Neural cell (in vitro differentiated cells): ENCODE results near the gene HEXIM1. TPM values are rescaled to one million over a fixed set of nuclear protein-coding genes. Genes with fewer than 3 reads are reported as not detected.

Experiments used
- H2AFZ ChIP-seq: fragments of 200-600, 300-800 bp; sonication (generic), shearing (Covaris generic); 2 replicates; pipeline ENCODE4 v1.6.0; 2014; ENCODE audit warnings: low read depth, mild to moderate bottlenecking, antibody characterized with exemption, low read length, moderate library complexity
- H3F3A ChIP-seq: fragments of 200-600 bp; shearing (Covaris generic); 2 replicates; pipeline ENCODE4 v1.6.1; 2016; ENCODE audit warnings: mild to moderate bottlenecking, moderate library complexity, mixed read lengths, antibody characterized with exemption, low read length; ENCODE audit not compliant: insufficient read depth, poor library complexity, severe bottlenecking
- H3K27ac ChIP-seq: fragments of 200-600, 300-800 bp; sonication (generic), shearing (Covaris generic); 2 replicates; pipeline ENCODE4 v1.5.1; 2014; ENCODE audit warnings: mild to moderate bottlenecking, low read length, moderate library complexity
- H3K27me3 ChIP-seq: fragments of 300-800, 200-600 bp; sonication (generic), shearing (Covaris generic); 2 replicates; pipeline ENCODE4 v1.6.0; 2014; ENCODE audit warnings: mild to moderate bottlenecking, low read depth, low read length, moderate library complexity; ENCODE audit not compliant: insufficient read depth
- H3K36me3 ChIP-seq: fragments of 300-800, 200-600 bp; sonication (generic), shearing (Covaris generic); 2 replicates; pipeline ENCODE4 v1.5.1; 2014; ENCODE audit warnings: mild to moderate bottlenecking, antibody characterized with exemption, low read length, moderate library complexity; ENCODE audit not compliant: insufficient read depth
- H3K4me2 ChIP-seq: fragments of 300-800, 200-600 bp; sonication (generic), shearing (Covaris generic); 2 replicates; pipeline ENCODE4 v1.6.0; 2014; ENCODE audit warnings: mild to moderate bottlenecking, low read length
- H3K4me3 ChIP-seq: fragments of 300-800, 200-600 bp; sonication (generic), shearing (Covaris generic); 2 replicates; pipeline ENCODE4 v1.5.1; 2014; ENCODE audit warnings: mild to moderate bottlenecking, low read length, moderate library complexity
- H3K79me2 ChIP-seq: fragments of 200-600 bp; shearing (Covaris generic); replicated peaks from 2 replicates; pipeline ENCODE4 v1.6.0; 2014; ENCODE audit warnings: mild to moderate bottlenecking, low read length, moderate library complexity; ENCODE audit not compliant: insufficient read depth
- H3K9ac ChIP-seq: fragments of 300-800, 200-600 bp; sonication (generic), shearing (Covaris generic); 2 replicates; pipeline ENCODE4 v1.6.1; 2016; ENCODE audit warnings: mild to moderate bottlenecking, low read length, mixed read lengths
- H3K9me2 ChIP-seq: fragments of 200-600 bp; shearing (Covaris generic); 2 replicates; pipeline ENCODE4 v1.6.1; 2016; ENCODE audit warnings: mild to moderate bottlenecking, low read length, mixed read lengths; ENCODE audit not compliant: insufficient read depth
- H3K9me3 ChIP-seq: fragments of 200-600, 300-800 bp; sonication (generic), shearing (Covaris generic); 2 replicates; pipeline ENCODE4 v1.6.1; 2016; ENCODE audit warnings: mild to moderate bottlenecking, mixed run types, low read length, moderate library complexity, mixed read lengths
- H4K20me1 ChIP-seq: fragments of 200-600 bp; shearing (Covaris generic); 2 replicates; pipeline ENCODE4 v1.6.1; 2016; ENCODE audit warnings: mild to moderate bottlenecking, mixed run types; ENCODE audit not compliant: insufficient read depth
- EP300 ChIP-seq: fragments of 450-650 bp; conservative IDR thresholded peaks from 2 replicates; pipeline ENCODE4 v1.6.1; 2014; ENCODE audit warnings: antibody characterized with exemption, mild to moderate bottlenecking, moderate library complexity; ENCODE audit not compliant: poor library complexity, severe bottlenecking
- EZH2 ChIP-seq: fragments of 200-600, 300-800 bp; shearing (Covaris generic), sonication (generic); IDR thresholded peaks from 2 replicates; pipeline ENCODE4 v1.6.1; 2014; ENCODE audit warnings: antibody characterized with exemption, low read length, borderline replicate concordance, mild to moderate bottlenecking; ENCODE audit not compliant: insufficient read depth, poor library complexity, severe bottlenecking
- MXI1 ChIP-seq: fragments of 450-650 bp; conservative IDR thresholded peaks from 2 replicates; pipeline ENCODE4 v1.6.1; 2014; ENCODE audit warnings: antibody characterized with exemption, mild to moderate bottlenecking; ENCODE audit not compliant: poor library complexity, severe bottlenecking
- POLR2AphosphoS5 ChIP-seq: IDR thresholded peaks from 2 replicates; pipeline ENCODE4 v1.6.1; 2012
- RAD21 ChIP-seq: fragments of 450-650 bp; conservative IDR thresholded peaks from 2 replicates; pipeline ENCODE4 v1.6.1; 2014; ENCODE audit warnings: antibody characterized with exemption, mild to moderate bottlenecking, moderate library complexity
- SMC3 ChIP-seq: fragments of 450-650 bp; conservative IDR thresholded peaks from 2 replicates; pipeline ENCODE4 v1.6.1; 2014; ENCODE audit warnings: antibody characterized with exemption, mild to moderate bottlenecking, moderate library complexity; ENCODE audit not compliant: poor library complexity
- TAF1 ChIP-seq: IDR thresholded peaks from 2 replicates; pipeline ENCODE4 v1.6.1; 2012; ENCODE audit warnings: low read depth
- polyA plus RNA-seq: library from polyadenylated mRNA; depleted of rRNA; stranded (reverse); fragments of >200 nt; gene quantifications from 2 replicates; pipeline ENCODE4 v1.2.3, GENCODE V29; 2014
- TF ChIP-seq, protein P1 (sequence below): fragments of 450-650 bp; IDR thresholded peaks from 2 replicates; pipeline ENCODE4 v1.5.1; 2014; ENCODE audit warnings: antibody characterized with exemption, mild to moderate bottlenecking, moderate library complexity; ENCODE audit not compliant: poor library complexity, severe bottlenecking
- TF ChIP-seq, protein P2 (sequence below): IDR thresholded peaks from 2 replicates; pipeline ENCODE4 v1.6.1; 2012; ENCODE audit warnings: borderline replicate concordance

The HEXIM1 gene
- polyA plus RNA-seq, 1 donor from 2014 or later: 9.0 TPM

DNA sequence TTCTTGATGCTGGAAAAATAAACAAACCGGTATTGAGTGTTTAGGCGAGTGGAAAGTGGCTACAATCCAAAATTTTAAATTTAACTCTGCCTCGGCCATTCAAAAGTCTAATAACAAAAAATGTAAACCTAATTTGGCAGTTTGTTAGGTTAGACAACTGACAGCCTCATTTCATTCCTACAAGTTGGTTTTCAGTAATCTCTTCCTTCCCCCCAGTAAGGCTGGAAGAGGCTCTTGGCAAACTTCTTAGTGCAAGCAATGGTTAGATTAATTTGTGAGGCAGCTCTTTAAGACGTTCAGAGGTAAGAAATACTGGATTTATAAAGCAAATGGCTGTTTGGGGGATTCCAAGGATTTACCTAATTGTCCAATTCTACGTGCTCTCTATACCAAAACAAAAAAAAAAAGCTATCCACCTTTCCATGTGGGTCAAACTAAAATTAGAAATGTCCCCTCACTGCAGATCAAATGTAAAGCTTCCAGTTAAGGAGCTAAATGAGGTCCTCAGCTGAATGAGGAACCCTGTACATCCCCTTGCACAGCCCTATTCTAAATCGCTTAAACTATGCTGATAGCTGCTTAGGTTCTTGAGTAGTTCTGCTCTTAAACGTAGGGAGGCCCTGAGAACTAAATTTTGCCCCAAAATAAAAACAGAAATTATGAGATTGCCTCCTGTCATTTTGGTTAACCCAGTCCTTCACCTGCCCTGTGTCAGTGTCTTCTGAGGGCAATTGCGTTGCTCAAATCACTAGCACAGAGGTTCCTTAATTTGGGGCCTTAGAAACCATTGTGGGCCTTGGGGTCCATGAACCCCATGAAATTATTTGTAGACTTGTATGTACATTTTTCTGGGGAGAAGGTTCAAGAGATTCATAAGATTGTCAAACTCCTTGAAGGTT, 2.9 kb downstream of the HEXIM1 start:
- Histone ChIP-seq H3K27ac (peak overlapping the region; percentile 93), H3K4me3 (peak overlapping the region; percentile 86)

DNA sequence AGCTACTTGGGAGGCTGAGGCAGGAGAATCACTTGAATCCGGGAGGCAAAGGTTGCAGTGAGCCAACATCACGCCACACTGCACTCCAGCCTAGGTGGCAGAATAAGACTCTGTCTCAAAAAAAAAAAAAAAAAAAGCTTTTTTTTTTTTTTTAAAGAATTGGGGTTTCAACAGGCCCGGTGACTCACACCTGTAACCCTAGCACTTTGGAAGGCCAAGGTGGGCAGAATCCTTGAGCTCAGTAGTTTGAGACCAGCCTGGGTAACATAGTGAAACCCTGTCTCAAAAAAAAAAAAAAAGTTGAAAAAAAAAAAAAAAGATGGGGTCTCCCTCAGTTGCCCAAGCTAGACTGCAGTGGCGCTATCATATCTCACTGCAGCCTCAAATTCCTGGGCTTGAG, 6.8 kb downstream of the HEXIM1 start:
- Histone ChIP-seq H3K27ac (no peak overlapping the region), H3K79me2 (peaks cover 28% of the 10 kb centered on the region), H3K9me3 (no peaks in the 10 kb centered on the region), H3K4me2 (no peak overlapping the region), H3K4me3 (no peak overlapping the region), H3F3A (no peaks in the 10 kb centered on the region), H4K20me1 (peaks cover 4% of the 10 kb centered on the region), H3K27me3 (no peaks in the 10 kb centered on the region), H3K9me2 (no peaks in the 10 kb centered on the region), H3K9ac (no peak overlapping the region), H2AFZ (no peak overlapping the region), H3K36me3 (no peaks in the 10 kb centered on the region)
- TF ChIP-seq TAF1 (no peak), POLR2AphosphoS5 (no peak), EZH2 (no peak), MXI1 (no peak), RAD21 (no peak), SMC3 (no peak), EP300 (no peak)
- TF ChIP-seq, protein P1, sequence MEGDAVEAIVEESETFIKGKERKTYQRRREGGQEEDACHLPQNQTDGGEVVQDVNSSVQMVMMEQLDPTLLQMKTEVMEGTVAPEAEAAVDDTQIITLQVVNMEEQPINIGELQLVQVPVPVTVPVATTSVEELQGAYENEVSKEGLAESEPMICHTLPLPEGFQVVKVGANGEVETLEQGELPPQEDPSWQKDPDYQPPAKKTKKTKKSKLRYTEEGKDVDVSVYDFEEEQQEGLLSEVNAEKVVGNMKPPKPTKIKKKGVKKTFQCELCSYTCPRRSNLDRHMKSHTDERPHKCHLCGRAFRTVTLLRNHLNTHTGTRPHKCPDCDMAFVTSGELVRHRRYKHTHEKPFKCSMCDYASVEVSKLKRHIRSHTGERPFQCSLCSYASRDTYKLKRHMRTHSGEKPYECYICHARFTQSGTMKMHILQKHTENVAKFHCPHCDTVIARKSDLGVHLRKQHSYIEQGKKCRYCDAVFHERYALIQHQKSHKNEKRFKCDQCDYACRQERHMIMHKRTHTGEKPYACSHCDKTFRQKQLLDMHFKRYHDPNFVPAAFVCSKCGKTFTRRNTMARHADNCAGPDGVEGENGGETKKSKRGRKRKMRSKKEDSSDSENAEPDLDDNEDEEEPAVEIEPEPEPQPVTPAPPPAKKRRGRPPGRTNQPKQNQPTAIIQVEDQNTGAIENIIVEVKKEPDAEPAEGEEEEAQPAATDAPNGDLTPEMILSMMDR: no peak
- TF ChIP-seq, protein P2, sequence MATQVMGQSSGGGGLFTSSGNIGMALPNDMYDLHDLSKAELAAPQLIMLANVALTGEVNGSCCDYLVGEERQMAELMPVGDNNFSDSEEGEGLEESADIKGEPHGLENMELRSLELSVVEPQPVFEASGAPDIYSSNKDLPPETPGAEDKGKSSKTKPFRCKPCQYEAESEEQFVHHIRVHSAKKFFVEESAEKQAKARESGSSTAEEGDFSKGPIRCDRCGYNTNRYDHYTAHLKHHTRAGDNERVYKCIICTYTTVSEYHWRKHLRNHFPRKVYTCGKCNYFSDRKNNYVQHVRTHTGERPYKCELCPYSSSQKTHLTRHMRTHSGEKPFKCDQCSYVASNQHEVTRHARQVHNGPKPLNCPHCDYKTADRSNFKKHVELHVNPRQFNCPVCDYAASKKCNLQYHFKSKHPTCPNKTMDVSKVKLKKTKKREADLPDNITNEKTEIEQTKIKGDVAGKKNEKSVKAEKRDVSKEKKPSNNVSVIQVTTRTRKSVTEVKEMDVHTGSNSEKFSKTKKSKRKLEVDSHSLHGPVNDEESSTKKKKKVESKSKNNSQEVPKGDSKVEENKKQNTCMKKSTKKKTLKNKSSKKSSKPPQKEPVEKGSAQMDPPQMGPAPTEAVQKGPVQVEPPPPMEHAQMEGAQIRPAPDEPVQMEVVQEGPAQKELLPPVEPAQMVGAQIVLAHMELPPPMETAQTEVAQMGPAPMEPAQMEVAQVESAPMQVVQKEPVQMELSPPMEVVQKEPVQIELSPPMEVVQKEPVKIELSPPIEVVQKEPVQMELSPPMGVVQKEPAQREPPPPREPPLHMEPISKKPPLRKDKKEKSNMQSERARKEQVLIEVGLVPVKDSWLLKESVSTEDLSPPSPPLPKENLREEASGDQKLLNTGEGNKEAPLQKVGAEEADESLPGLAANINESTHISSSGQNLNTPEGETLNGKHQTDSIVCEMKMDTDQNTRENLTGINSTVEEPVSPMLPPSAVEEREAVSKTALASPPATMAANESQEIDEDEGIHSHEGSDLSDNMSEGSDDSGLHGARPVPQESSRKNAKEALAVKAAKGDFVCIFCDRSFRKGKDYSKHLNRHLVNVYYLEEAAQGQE: no peak

More for the DNA sequence above, 2.9 kb downstream of the HEXIM1 start:
- peaks cover 24% of the 10 kb centered on the region for H3K79me2 ChIP-seq
- H3K4me2 ChIP-seq: peak overlapping the region; percentile 100
- no peaks in the 10 kb centered on the region for H3K9me2 ChIP-seq
- H3K36me3 ChIP-seq: no peaks in the 10 kb centered on the region
- H4K20me1 ChIP-seq: peaks cover 4% of the 10 kb centered on the region
- peaks cover 4% of the 10 kb centered on the region for H3F3A ChIP-seq
- no peaks in the 10 kb centered on the region for H3K9me3 ChIP-seq
- H3K9ac ChIP-seq: peak overlapping the region; percentile 81
- TF ChIP-seq EZH2: no peak
- TF ChIP-seq POLR2AphosphoS5: no peak
- TF ChIP-seq MXI1: no peak
- TF ChIP-seq, protein P2: no peak
- TF ChIP-seq TAF1: no peak
- no peak for TF ChIP-seq EP300
- TF ChIP-seq, protein P1: no peak
- no peak for TF ChIP-seq SMC3
- TF ChIP-seq RAD21: no peak
- H2AFZ ChIP-seq: no peak overlapping the region
- H3K27me3 ChIP-seq: no peaks in the 10 kb centered on the region
